Measurements from ENCODE around the gene PIEZO1.
"Not testable (repeated sequence)": the region's sequence is repeated elsewhere in the genome, so short reads cannot be mapped to it uniquely, and the experiment has no call there.

Gene PIEZO1, protein sequence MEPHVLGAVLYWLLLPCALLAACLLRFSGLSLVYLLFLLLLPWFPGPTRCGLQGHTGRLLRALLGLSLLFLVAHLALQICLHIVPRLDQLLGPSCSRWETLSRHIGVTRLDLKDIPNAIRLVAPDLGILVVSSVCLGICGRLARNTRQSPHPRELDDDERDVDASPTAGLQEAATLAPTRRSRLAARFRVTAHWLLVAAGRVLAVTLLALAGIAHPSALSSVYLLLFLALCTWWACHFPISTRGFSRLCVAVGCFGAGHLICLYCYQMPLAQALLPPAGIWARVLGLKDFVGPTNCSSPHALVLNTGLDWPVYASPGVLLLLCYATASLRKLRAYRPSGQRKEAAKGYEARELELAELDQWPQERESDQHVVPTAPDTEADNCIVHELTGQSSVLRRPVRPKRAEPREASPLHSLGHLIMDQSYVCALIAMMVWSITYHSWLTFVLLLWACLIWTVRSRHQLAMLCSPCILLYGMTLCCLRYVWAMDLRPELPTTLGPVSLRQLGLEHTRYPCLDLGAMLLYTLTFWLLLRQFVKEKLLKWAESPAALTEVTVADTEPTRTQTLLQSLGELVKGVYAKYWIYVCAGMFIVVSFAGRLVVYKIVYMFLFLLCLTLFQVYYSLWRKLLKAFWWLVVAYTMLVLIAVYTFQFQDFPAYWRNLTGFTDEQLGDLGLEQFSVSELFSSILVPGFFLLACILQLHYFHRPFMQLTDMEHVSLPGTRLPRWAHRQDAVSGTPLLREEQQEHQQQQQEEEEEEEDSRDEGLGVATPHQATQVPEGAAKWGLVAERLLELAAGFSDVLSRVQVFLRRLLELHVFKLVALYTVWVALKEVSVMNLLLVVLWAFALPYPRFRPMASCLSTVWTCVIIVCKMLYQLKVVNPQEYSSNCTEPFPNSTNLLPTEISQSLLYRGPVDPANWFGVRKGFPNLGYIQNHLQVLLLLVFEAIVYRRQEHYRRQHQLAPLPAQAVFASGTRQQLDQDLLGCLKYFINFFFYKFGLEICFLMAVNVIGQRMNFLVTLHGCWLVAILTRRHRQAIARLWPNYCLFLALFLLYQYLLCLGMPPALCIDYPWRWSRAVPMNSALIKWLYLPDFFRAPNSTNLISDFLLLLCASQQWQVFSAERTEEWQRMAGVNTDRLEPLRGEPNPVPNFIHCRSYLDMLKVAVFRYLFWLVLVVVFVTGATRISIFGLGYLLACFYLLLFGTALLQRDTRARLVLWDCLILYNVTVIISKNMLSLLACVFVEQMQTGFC (N-terminal part only)

DNA sequence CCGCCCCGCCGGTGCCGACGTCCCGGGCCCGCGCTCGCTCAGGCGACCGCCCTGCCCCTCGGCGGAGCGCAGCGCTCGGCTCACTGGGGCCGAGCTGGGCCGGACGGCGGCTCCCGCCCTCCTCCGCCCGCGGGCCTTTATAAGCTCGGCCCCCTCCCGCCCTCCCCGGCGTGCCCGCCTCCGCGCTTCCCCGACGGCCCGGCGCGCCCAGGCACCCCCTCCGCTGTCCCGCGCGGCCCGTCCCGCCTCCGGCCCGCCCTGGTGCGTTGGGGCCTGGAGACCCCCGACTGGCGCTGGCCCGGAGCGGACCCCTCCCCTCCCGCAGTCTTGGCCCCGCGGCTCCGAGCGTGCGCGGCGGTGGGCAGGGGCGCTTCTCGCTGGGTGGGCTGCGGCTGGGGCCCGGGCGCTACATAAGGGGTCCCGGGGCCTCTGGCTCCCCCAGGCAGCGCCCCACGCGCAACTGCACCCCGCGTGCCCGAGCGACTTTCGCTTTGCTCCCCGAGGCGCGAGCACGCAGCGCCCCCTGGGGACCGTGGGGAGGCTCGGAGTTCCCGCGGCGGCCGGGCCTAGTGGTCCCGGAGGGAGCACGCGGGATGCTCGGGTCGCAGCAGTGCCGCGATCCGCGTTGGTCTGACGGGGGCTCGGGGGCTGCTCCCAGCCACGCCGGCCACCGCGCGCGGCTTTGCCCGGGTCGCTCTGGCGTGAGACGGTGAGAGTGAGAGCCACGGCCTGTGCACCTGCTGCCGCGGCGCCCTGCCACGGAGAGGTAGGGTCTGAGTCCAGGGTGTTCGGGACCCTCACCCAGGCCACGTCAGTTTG, at the start of gene PIEZO1:
TSS of gene PIEZO1 (minus strand) at position 115 of the 819 bp plus-strand sequence. CDS start 256 bp downstream, outside the sequence.
- DNase-seq (ENCODE audit: low read depth in 2 of 2): peak in 1 of 2 donors; percentile 71

DNA sequence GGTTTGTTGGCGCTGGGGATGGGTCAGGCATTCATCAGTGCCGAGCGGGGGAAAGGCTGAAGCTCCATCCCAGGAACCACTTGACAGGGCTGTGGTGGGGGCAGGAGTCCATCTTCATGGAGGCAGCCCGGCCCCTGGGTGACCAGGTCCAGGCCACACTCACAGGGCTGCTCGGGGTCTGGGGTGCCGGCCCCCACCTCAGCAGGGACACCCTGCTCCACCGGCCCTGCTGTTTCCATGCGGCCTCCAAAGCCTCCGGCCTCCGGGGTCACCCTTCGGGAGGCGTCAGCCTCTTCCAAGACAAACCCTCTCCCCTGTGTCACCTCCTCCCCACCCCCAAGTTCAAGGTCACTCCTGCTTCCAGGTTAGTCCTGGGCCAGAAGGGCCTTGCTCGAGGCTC, 49.6 kb upstream of the PIEZO1 start:
- no peak for DNase-seq (ENCODE audit: low read depth in 2 of 2)

DNA sequence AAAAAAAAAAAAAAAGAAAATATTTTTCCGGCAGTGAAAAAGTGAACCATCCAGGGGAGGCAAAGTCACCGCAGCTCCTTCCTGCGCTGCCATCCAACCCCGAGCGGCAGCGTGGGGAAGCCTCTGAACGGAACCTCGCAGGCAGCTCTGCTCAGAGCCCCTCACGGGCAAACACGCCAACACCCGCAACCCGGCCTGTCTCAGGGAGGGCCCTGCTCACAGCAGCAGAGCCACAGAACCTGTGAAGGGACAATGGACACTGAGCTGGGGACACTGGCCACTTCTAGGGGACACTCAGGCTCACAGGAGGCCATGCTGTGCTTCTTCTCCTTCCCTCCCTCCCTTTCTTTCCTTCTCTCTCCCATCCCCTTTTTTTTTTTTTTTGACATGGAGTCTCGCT, 48.1 kb upstream of the PIEZO1 start:
- DNase-seq (ENCODE audit: low read depth in 2 of 2): no peak

DNA sequence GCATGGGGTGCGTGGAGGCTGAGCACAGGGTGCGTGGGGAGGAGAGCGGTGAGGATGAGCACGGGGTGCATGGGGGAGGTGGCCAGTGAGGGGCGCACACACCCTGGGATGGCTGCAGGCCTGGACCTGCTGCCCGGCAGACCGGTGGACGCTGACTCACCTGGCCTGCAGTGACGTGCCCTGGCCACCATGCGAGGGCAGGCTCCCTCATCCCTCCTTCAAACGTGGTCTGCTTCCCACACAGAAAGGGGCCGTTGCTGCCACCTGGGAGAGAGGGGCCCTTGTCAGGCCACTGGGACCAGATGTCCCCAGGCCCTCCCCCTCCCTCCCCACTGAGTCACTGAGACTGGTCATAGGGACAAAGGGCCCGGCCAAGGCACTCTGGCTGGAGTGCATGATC, 46.8 kb upstream of the PIEZO1 start:
- DNase-seq (ENCODE audit: low read depth in 2 of 2): no peak

DNA sequence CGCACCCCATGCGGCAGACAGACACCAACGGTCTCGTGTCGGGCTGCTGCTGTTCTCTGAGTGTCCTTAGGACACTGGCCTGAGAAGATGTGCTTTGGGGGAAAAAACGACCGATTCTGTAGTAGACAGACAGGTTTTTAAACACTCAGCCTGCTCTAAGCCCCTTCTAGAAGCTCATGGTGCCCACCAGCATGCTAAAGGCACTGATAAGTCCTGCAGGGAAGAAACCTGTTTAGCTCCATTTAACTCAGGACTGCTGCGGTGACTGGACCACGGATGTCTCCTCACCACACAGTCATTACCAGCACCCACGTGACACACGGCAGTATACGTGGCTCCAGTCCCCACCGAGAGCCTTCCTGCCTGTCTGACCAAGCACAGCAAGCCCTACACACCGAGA, 45.8 kb upstream of the PIEZO1 start:
- DNase-seq (ENCODE audit: low read depth in 2 of 2): no peak

DNA sequence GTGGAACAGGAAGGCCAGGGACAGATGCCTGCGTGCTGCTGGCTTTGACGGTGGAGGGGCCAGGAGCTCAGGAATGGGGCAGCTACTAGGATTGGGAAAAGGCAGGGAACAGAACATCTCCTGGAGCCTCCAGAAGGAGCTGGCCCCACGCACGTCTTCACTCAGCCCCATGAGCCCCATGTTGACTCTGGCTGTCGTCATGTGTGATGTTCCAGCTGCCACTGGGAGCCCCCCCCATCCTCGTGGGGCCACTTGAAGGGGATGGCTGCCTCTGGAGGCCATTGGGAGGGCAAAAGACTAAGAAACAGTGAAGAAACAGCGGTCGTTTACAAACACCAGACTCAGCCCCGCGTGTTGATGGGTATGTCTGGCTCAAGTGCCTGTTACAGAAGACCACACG, 45.2 kb upstream of the PIEZO1 start:
- DNase-seq (ENCODE audit: low read depth in 2 of 2): no peak

DNA sequence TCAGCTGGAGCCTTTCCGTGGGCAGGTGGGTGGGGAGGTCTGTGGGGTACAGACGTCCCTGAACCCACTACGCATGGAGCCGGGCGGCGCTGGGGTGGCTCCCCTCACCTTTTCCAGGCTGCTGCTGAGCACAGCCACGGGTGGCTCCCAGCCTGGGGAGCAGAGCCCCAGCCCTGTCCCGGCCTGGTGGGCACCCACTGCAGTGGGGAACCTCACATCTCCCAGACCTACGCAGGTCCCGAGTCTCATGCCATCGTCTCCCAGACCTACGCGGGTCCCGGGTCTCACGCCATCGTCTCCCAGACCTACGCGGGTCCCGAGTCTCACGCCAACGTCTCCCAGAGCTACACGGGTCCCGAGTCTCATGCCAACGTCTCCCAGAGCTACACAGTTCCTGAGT, 43.7 kb upstream of the PIEZO1 start:
- no peak for DNase-seq (ENCODE audit: low read depth in 2 of 2)

DNA sequence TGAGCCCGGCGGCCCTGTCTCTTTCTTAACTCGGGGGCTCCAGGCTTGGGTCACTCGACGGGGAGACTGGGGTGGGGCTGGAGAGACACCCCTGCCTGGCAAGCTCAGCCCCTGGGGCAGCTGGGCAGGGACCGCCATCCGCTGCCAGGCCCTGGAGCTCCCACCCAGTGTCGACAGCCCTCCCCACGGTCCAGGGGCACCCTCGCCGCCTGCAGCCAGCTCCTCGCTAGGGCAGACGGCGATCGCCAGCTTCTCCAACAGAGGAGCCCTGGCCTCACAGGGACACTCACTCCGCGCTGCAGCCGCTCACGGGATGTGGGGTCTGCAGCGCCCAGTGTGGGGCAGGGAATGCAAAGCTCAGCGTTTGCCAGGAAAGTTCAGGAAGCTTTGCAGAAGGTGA, 42.7 kb upstream of the PIEZO1 start:
- no peak for DNase-seq (ENCODE audit: low read depth in 2 of 2)

DNA sequence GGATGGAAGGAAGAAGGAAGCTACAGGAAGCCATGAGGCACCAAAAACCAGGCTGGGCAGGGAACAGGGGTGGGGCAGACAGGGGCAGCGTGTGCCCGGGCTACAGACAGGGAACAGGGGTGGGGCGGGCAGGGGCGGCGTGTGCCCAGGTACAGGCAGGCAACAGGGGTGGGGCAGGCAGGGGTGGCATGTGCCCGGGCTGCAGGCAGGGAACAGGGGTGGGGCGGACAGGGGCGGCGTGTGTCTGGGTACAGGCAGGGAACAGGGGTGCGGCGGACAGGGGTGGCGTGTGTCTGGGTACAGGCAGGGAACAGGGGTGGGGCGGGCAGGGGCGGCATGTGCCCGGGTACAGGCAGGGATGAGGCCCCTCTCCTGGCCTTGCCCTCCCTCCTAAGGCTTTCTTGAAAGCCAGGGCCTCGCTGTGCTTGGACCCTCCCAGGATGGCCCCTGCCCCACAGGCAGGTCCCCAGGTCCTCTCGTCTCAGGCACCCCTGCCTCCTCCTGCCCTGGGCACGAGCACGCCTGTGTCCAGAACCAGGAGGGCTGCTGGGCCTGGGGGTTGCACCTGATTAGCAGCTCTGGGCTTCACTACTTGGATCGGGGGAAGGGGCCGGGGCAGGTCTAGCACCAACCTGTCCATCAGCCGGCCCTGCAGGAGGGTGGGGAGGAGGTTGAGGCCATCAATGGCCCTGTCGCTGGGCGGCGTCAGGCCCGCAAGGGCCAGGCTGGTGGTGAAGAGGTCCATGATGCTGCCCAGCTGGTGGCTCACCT, 41.2 kb upstream of the PIEZO1 start:
- DNase-seq (ENCODE audit: low read depth in 2 of 2): no peak

DNA sequence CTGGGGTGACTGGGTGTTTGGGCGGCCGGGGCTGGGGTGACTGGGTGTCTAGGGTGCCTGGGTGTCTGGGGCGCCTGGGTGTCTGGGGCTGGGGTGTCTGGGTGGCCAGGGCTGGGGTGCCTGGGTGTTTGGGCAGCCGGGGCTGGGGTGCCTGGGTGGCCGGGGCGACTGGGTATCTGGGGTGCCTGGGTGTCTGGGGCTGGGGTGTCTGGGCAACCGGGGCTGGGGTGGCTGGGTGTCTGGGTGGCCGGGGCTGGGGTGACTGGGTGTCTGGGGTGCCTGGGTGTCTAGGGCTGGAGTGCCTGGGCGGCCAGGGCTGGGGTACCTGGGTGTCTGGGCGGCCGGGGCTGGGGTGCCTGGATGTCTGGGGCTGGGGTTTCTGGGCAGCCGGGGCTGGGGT, 40.1 kb upstream of the PIEZO1 start:
- DNase-seq (ENCODE audit: low read depth in 2 of 2): no peak

DNA sequence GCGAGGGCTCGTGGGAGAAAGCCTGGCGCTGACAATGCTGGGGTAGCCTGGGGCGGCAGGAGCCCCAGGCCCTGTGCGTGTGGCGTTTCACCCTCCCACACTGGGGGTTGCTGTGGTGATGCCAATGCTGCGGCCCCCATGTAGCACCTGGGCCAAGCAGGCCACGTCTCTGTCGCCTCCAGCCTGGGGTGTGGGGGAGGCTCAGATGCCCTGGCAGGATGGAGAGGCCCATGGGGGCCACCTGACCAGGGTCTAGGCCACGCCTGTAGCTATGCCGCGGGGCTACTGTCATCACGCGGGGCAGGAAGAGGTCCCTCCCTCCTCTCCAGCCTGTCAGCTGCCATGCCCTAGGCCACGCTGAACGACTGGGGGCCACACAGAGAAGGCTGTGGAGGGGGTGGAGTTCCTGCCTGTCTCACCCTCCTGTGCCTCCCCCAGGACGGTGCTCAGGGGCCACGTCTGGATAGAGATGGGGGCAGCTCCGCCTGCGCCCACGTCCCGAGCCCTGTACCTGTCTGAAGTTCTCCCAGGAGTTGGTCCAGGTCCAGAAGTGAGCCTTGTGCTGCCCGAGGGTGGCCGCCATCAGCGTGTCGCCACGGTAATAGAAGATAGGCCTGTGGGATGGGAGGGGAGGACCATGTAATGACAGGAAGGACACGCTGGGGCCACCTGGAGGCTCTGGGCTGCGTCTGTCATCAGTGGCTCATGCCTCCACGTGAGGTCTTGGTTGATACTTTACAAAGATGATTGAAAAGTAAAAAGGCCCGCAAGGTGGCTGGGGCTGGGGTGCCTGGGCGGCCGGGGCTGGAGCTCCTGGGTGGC, 39.4 kb upstream of the PIEZO1 start:
- DNase-seq (ENCODE audit: low read depth in 2 of 2): no peak

DNA sequence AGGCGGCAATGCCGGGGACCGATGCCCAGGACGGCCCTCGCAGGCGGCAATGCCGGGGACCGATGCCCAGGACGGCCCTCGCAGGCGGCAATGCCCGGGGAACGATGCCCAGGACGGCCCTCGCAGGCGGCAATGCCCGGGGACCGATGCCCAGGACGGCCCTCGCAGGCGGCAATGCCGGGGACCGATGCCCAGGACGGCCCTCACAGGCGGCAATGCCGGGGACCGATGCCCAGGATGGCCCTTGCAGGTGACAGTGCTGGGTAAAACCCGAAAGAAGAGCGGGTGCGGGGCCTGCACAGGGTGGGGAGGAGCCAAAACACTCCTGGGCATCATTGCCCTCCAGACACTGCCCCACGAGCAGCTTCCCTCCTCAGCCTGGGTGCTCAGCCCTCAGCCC, 38.6 kb upstream of the PIEZO1 start:
- DNase-seq (ENCODE audit: low read depth in 2 of 2): not testable (repeated sequence)

DNA sequence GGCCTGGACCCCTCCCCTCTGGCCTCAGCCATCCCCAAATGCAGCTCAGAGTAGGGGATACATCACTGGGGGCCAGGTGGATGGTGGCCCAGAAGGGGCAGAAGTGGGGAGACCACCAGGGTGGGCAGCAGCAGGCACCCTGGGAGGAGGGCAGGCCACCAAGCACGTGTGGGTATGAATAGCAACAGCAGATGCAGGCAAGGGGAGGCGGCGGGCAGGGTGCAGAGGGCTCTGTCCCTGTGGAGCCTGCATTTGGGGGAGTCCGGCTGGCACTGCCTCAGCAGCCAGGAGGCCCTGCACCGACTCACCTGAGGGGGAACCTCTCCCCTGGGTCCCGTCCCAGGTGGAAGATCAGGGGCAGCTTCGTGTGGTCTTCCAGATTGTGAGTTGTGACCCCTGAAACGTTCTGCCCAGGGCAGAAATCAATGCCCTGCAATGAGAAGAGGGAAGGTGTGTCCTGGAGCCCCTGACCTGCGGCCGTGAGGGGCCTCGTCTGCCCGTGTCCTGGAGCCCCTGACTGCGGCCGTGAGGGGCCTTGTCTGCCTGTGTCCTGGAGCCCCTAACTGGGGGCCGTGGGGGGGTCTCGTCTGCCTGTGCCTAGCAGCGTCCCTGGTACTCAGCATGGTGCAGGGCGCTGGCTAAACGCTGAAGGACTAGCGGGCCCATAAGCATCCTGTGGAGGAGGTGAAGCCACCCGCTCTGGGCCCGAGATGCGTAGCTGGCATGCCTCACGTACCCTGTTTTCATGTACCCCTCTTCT, 37.4 kb upstream of the PIEZO1 start:
- DNase-seq (ENCODE audit: low read depth in 2 of 2): no peak

DNA sequence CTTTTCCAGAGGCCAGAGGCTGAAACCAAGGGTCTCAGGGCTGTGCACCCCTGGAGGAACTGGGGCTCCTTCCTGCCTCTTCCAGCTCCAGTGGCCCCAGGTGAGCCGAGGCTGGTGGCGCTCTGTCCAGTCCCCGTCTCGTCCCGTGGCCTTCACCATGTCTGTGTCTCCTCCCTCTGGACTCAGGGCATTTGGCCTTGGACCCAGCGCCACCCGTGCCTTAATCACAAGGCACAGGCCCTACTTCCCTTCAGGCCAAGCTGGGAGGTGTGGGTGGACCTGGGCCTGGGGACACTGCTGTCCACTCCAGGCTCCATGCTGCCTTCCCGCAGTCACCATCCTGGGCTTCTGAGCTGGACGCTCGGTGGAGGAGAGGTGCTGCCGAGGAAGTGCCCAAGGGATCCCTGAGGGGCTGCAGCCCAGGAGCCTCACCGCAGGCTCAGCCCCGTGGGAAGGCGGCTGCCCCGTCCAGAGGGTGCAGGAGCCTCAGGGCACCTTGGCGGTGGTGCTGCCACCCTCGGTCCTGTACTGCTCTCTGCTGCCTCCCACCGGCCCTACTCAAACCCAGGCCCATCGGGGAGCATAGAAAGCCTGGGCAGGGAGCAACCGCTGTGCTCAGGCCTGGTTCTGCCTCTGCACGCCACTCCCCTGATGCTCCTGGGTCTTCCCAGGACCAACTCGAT, 36.3 kb upstream of the PIEZO1 start:
- no peak for DNase-seq (ENCODE audit: low read depth in 2 of 2)

DNA sequence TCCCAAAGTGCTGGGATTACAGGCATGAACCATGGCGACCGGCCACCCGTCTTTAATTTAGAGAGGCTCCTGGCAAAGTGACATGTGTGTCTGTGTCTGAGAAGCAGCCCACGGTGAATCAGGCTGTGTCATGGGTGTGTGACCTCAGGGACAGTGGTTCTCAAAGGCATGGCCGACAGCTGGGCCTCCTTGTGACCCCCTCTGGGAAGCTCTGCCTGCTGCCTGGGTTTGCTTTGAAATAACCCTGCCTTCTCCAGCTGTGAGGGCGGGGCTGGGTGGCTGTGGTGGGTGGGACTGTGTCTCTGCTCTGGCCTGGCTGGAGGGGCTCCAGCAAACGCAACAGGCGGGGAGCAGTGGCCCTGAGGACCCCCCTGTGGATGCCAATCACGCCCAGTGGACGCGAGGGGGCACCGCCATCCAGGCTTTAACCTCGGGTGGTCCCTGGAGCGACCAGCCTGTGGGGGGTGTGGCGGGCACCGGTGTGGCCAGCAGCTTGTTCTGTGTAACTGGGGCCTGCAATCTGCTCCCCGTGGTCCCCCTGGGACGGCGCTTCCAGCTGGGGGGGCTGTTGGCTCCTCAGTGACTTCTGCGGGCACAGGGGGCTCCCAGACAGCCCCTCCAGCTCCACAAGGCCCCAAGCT, 35.5 kb upstream of the PIEZO1 start:
- no peak for DNase-seq (ENCODE audit: low read depth in 2 of 2)

DNA sequence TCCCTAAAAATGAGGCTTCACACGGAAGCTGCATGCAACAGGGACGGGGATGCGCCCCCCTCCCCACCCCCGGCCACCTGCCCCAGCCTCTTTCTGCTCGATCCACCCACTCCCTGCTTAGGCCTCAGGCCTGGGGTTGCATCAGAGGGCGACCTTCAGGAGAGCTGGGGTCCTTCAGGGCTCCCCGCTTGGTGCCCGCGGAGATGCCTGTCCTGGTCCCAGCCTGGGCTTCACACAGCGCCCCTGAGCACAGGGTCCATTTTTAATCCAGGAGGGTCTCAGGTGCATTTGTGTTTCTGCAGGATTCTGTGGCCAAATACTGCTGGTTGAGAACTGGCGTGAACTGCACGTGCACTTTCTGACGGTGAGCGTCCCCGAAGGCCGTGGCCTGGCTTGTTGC, 34.1 kb upstream of the PIEZO1 start:
- no peak for DNase-seq (ENCODE audit: low read depth in 2 of 2)

DNA sequence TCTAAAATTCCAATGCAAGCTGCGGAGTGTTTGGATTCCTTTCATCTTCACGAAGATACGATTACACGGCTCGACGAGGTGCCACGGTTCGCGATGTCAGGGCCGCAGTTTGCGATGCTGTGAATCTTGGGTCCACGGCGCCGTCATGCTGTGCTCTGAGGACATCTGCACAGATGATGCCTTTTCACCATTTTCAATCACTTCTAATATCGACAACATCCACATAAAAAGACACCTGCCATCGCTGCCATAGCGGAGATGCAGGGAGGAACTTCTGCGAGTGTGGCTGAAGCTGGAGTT, 33.5 kb upstream of the PIEZO1 start:
- DNase-seq (ENCODE audit: low read depth in 2 of 2): no peak
